ENCODE results near the gene SATB1.

SATB1 gene

DNA sequence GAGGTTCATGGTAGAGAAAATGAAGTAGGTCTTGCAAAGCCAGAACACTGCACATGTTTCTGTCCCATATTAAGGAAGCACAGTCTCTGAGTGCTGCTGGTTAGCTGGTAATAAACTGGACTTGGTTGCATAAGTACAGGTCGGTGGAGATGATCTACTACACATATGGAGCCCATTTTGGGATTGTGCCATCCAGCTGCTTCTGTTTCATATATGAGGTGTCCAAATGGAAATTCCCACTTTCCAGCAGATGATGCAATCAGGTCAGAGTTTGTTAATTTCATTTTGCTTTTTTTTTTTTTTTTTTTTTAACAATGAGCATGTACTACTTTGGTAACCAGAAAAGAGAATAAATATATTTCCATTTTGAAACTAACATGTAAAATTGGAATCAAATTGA is 122.6 kb downstream of the SATB1 start:
- Histone ChIP-seq H3K4me3 (ENCODE audit: insufficient read length, low read depth) (no peak overlapping the region), H3K9me3 (ENCODE audit: insufficient read depth, low read length) (peaks cover 3% of the 10 kb centered on the region), H3K27me3 (ENCODE audit: insufficient read depth, insufficient read length) (no peaks in the 10 kb centered on the region), H3K9ac (ENCODE audit: insufficient read length, low read depth) (no peak overlapping the region), H3K4me1 (ENCODE audit: insufficient read depth, insufficient read length) (no peaks in the 10 kb centered on the region), H3K36me3 (ENCODE audit: insufficient read depth, insufficient read length, low read length) (no peaks in the 10 kb centered on the region)
- TF ChIP-seq YY1 (IDR thresholded peaks at IDR 0.05; ENCODE audit: insufficient read depth, insufficient read length) (no peak), SUZ12 (IDR thresholded peaks at IDR 0.05; ENCODE audit: extremely low read depth, insufficient read depth, insufficient read length) (no peak), ZNF274 (IDR thresholded peaks at IDR 0.05; ENCODE audit: low read depth, low read length) (no peak)
- DNase-seq (ENCODE audit: low read depth, low spot score), result no peak

DNA sequence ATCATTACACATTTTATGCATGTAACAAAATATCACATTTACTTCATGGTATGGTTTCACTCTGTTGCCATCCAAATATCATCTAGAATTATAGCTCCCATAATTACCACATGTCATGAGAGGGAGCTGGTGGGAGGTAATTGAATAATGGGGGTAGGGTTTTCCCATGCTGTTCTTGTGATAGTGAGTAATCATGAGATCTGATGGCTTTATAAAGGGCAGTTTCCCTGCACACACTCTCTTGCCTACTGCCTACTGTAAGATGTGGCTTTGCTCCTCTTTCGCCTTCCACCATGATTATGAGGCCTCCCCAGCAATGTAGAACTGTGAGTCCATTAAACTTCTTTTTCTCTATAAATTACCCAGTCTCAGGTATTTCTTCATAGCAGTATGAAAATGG is 123.4 kb downstream of the SATB1 start:
- no peaks in the 10 kb centered on the region for H3K36me3 ChIP-seq (ENCODE audit: insufficient read depth, insufficient read length, low read length)
- TF ChIP-seq ZNF274 (IDR thresholded peaks at IDR 0.05; ENCODE audit: low read depth, low read length) (no peak), SUZ12 (IDR thresholded peaks at IDR 0.05; ENCODE audit: extremely low read depth, insufficient read depth, insufficient read length) (no peak), YY1 (IDR thresholded peaks at IDR 0.05; ENCODE audit: insufficient read depth, insufficient read length) (no peak)
- H3K4me1 ChIP-seq (ENCODE audit: insufficient read depth, insufficient read length), result no peaks in the 10 kb centered on the region
- peaks cover 10% of the 10 kb centered on the region for H3K9me3 ChIP-seq (ENCODE audit: insufficient read depth, low read length)
- no peak overlapping the region for H3K4me3 ChIP-seq (ENCODE audit: insufficient read length, low read depth)
- no peak overlapping the region for H3K9ac ChIP-seq (ENCODE audit: insufficient read length, low read depth)
- no peak for DNase-seq (ENCODE audit: low read depth, low spot score)
- H3K27me3 ChIP-seq (ENCODE audit: insufficient read depth, insufficient read length), result no peaks in the 10 kb centered on the region

DNA sequence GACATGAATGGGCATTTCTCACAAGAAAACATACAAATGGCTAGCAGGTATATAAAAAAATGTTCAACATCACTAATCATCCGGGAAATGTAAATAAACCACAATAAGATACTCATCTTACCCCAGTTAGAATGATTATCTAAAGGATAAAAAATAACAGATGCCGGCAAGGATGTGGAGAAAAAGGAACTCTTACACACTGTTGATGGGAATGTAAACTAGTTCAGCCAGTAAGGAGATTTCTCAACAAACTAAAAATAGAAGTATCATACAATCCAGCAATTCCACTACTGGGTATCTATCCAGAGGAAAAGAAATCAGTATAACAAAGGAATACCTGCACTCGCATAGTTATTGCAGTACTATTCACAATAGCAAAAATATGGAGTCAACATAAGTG is 124.2 kb downstream of the SATB1 start:
- Histone ChIP-seq H3K4me3 (ENCODE audit: insufficient read length, low read depth) (no peak overlapping the region), H3K36me3 (ENCODE audit: insufficient read depth, insufficient read length, low read length) (no peaks in the 10 kb centered on the region), H3K9ac (ENCODE audit: insufficient read length, low read depth) (no peak overlapping the region), H3K9me3 (ENCODE audit: insufficient read depth, low read length) (peaks cover 17% of the 10 kb centered on the region), H3K4me1 (ENCODE audit: insufficient read depth, insufficient read length) (no peaks in the 10 kb centered on the region), H3K27me3 (ENCODE audit: insufficient read depth, insufficient read length) (no peaks in the 10 kb centered on the region)
- TF ChIP-seq YY1 (IDR thresholded peaks at IDR 0.05; ENCODE audit: insufficient read depth, insufficient read length), result no peak
- no peak for TF ChIP-seq ZNF274 (IDR thresholded peaks at IDR 0.05; ENCODE audit: low read depth, low read length)
- no peak for TF ChIP-seq SUZ12 (IDR thresholded peaks at IDR 0.05; ENCODE audit: extremely low read depth, insufficient read depth, insufficient read length)
- DNase-seq (ENCODE audit: low read depth, low spot score), result no peak

DNA sequence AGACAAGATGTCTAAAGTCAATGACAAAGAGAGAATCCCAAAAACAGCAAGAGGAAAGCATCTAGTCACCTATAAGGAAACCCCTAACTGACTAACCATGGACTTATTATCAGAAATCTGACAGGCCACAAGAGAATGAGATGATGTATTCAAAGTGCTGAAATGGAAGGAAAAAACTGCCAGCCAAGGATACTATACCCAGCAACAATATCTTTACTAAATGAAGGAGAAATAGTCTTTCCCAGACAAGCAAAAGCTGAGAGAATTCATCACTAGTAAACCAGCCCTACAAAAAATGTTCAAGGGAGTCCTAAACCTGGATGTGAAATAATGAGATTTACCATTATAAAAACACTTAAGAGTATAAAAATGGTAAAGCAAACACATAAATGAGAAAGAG is 128.0 kb downstream of the SATB1 start:
- TF ChIP-seq SUZ12 (IDR thresholded peaks at IDR 0.05; ENCODE audit: extremely low read depth, insufficient read depth, insufficient read length) (no peak), ZNF274 (IDR thresholded peaks at IDR 0.05; ENCODE audit: low read depth, low read length) (no peak), YY1 (IDR thresholded peaks at IDR 0.05; ENCODE audit: insufficient read depth, insufficient read length) (no peak)
- H3K9me3 ChIP-seq (ENCODE audit: insufficient read depth, low read length), result peaks cover 21% of the 10 kb centered on the region
- no peaks in the 10 kb centered on the region for H3K36me3 ChIP-seq (ENCODE audit: insufficient read depth, insufficient read length, low read length)
- H3K4me3 ChIP-seq (ENCODE audit: insufficient read length, low read depth), result no peak overlapping the region
- no peak for DNase-seq (ENCODE audit: low read depth, low spot score)
- H3K4me1 ChIP-seq (ENCODE audit: insufficient read depth, insufficient read length), result no peaks in the 10 kb centered on the region
- no peaks in the 10 kb centered on the region for H3K27me3 ChIP-seq (ENCODE audit: insufficient read depth, insufficient read length)
- H3K9ac ChIP-seq (ENCODE audit: insufficient read length, low read depth), result no peak overlapping the region

All from NT2/D1 (cell line).